ENCODE results near the gene FARP2. TPM values are rescaled to one million over a fixed set of nuclear protein-coding genes. Genes with fewer than 3 reads are reported as not detected.

FARP2 gene
- total and polyA plus RNA-seq, 2 of the 13 experiments (the other 11 are each of a cell fraction or from before 2014, with no cell fraction given), result 28.0 to 45.4 TPM

- no peak for TF ChIP-seq ZNF597 (CRISPR knock-in tag; IDR thresholded peaks at IDR 0.05)
- no peak for TF ChIP-seq SIX1 (CRISPR knock-in tag; IDR thresholded peaks at IDR 0.05; ENCODE audit: borderline replicate concordance)
- TF ChIP-seq PRDM15 (CRISPR knock-in tag; IDR thresholded peaks at IDR 0.05), result peak; percentile 11; the same call in 1 of the 2 replicates
- TF ChIP-seq ZNF879 (CRISPR knock-in tag; IDR thresholded peaks at IDR 0.05), result peak; percentile 85; the same call in 1 of the 2 replicates
- TF ChIP-seq SRY (CRISPR knock-in tag; IDR thresholded peaks at IDR 0.05), result peak; percentile 62; the same call in 1 of the 2 replicates
- no peak for TF ChIP-seq CHD4 (IDR thresholded peaks at IDR 0.05; ENCODE audit: borderline replicate concordance, low read length)
- TF ChIP-seq ZNF331 (CRISPR knock-in tag; IDR thresholded peaks at IDR 0.05), result no peak
- no peak for TF ChIP-seq TCF7 (IDR thresholded peaks at IDR 0.05; ENCODE audit: low read depth)
- peak; percentile 53; the same call in 1 of the 2 replicates for TF ChIP-seq GABPB1 (CRISPR knock-in tag; IDR thresholded peaks at IDR 0.05)
- no peak for TF ChIP-seq ZSCAN30 (CRISPR knock-in tag; IDR thresholded peaks at IDR 0.05)
- TF ChIP-seq CTCF (CRISPR knock-in tag; IDR thresholded peaks at IDR 0.05), result peak; percentile 45
- TF ChIP-seq ZBTB7A (CRISPR knock-in tag; IDR thresholded peaks at IDR 0.05), result no peak; the same call in 1 of the 2 replicates
- TF ChIP-seq ZNF547 (CRISPR knock-in tag; IDR thresholded peaks at IDR 0.05), result no peak; the same call in 1 of the 2 replicates
- TF ChIP-seq BRD4 (CRISPR knock-in tag; IDR thresholded peaks at IDR 0.05), result 0 out of 2 replicates have a peak, but pooled peaks have one; percentile 11
- TF ChIP-seq RBFOX2 (IDR thresholded peaks at IDR 0.05; ENCODE audit: low read depth, low read length), result peak; percentile 70
- no peak for TF ChIP-seq ZNF660 (CRISPR knock-in tag; IDR thresholded peaks at IDR 0.05; ENCODE audit: borderline replicate concordance, low read depth)
- peak; percentile 83; the same call in 1 of the 2 replicates for TF ChIP-seq ZFP41 (CRISPR knock-in tag; IDR thresholded peaks at IDR 0.05; ENCODE audit: borderline replicate concordance)
- TF ChIP-seq MAF1 (CRISPR knock-in tag; IDR thresholded peaks at IDR 0.05; ENCODE audit: borderline replicate concordance), result no peak
- TF ChIP-seq AHR (CRISPR knock-in tag; IDR thresholded peaks at IDR 0.05), result 0 out of 2 replicates have a peak, but pooled peaks have one; percentile 38
- no peak for TF ChIP-seq NR2F6 (IDR thresholded peaks at IDR 0.05)
- 0 out of 2 replicates have a peak, but pooled peaks have one; percentile 8 for TF ChIP-seq NR2F6 (CRISPR knock-in tag; IDR thresholded peaks at IDR 0.05)
- TF ChIP-seq CAMTA2 (CRISPR knock-in tag; IDR thresholded peaks at IDR 0.05; ENCODE audit: borderline replicate concordance), result no peak
- TF ChIP-seq TCF7L2 (IDR thresholded peaks at IDR 0.05; ENCODE audit: low read depth, low read length), result no peak
- TF ChIP-seq ZSCAN21 (CRISPR knock-in tag; IDR thresholded peaks at IDR 0.05; ENCODE audit: borderline replicate concordance), result no peak
- peak; percentile 86 for TF ChIP-seq ZNF652 (CRISPR knock-in tag; IDR thresholded peaks at IDR 0.05; ENCODE audit: borderline replicate concordance, low read depth)
Observed at GRCh38 chr2:241507430-241508239, 151.6 kb downstream of the FARP2 start (continued).

All from HepG2 (cell line).